Stimulated activated CD4-positive, alpha-beta T cell treated with anti-CD3 and anti-CD28 coated beads, Interleukin-2, amount 100 ng/mL, for 48 hours (primary cell): Measurements from ENCODE around the gene ASTN2.

Source experiments
- DNase-seq, 2 donors: peaks; one replicate each; pipeline ENCODE4 v3.0.0-alpha.2; 2020

Gene ASTN2, protein sequence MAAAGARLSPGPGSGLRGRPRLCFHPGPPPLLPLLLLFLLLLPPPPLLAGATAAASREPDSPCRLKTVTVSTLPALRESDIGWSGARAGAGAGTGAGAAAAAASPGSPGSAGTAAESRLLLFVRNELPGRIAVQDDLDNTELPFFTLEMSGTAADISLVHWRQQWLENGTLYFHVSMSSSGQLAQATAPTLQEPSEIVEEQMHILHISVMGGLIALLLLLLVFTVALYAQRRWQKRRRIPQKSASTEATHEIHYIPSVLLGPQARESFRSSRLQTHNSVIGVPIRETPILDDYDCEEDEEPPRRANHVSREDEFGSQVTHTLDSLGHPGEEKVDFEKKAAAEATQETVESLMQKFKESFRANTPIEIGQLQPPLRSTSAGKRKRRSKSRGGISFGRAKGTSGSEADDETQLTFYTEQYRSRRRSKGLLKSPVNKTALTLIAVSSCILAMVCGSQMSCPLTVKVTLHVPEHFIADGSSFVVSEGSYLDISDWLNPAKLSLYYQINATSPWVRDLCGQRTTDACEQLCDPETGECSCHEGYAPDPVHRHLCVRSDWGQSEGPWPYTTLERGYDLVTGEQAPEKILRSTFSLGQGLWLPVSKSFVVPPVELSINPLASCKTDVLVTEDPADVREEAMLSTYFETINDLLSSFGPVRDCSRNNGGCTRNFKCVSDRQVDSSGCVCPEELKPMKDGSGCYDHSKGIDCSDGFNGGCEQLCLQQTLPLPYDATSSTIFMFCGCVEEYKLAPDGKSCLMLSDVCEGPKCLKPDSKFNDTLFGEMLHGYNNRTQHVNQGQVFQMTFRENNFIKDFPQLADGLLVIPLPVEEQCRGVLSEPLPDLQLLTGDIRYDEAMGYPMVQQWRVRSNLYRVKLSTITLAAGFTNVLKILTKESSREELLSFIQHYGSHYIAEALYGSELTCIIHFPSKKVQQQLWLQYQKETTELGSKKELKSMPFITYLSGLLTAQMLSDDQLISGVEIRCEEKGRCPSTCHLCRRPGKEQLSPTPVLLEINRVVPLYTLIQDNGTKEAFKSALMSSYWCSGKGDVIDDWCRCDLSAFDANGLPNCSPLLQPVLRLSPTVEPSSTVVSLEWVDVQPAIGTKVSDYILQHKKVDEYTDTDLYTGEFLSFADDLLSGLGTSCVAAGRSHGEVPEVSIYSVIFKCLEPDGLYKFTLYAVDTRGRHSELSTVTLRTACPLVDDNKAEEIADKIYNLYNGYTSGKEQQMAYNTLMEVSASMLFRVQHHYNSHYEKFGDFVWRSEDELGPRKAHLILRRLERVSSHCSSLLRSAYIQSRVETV (N-terminal part only)

GRCh38 chr9:117414906-117415331 lies at the start of gene ASTN2:
Gene ASTN2, minus strand, starts transcription at chr9:117415057. Its CDS starts 119 bp downstream, at chr9:117414938.
- DNase-seq, result no peak

GRCh38 chr9:117462861-117463260 lies 48.0 kb upstream of the ASTN2 start:
- no peak for DNase-seq

- DNase-seq, result no peak
Observed at GRCh38 chr9:117461386-117461785, 46.5 kb upstream of the ASTN2 start.

GRCh38 chr9:117460743-117461142 lies 45.9 kb upstream of the ASTN2 start:
- DNase-seq, result no peak

DNA sequence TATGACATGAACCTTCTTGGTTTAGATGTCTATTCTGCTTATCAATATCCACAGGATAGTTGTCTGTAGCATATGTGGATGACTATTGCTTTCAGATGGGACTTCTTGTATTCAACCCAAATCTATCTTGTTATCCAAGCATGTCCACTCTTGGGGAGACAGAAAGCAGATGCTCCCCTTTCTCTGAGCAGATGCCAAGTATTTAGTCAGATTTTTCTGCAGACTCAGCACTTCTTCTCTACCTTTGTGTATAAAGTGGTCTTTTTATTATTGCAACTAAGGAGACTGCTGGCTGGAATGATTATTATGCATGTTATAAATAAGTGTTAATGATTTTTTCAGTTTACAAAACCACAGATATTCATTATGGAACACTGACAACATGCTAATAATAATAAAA lies 45.1 kb upstream of the ASTN2 start:
- DNase-seq, result no peak

GRCh38 chr9:117458066-117458465 lies 43.2 kb upstream of the ASTN2 start:
- no peak for DNase-seq

GRCh38 chr9:117454711-117455110 lies 39.9 kb upstream of the ASTN2 start:
- no peak for DNase-seq

- no peak for DNase-seq
Observed at GRCh38 chr9:117453737-117454136, 38.9 kb upstream of the ASTN2 start.

DNA sequence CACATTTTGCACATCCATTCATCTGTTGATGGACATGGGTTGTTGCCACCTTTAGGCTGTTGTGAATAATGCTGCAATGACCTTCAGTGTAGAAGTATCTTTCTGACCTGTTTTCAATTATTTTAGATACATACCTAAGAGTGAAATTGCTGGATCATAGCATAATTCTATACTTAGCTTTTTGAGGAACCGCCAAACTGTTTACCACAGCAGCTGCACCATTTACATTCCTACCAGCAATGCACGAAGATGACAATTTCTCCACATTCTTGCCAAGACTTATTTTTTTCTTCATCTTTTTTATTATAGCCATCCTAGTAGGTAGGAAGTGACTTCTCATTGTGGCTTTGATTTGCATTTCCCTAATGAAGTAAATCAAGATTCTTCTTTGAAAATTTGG lies 36.5 kb upstream of the ASTN2 start:
- no peak for DNase-seq

- no peak for DNase-seq
Observed at GRCh38 chr9:117448066-117448465, 33.2 kb upstream of the ASTN2 start.

GRCh38 chr9:117445631-117446030 lies 30.8 kb upstream of the ASTN2 start:
- no peak for DNase-seq

GRCh38 chr9:117444501-117444900 lies 29.6 kb upstream of the ASTN2 start:
- DNase-seq, result no peak

- DNase-seq, result no peak
Observed at GRCh38 chr9:117437283-117437682, 22.4 kb upstream of the ASTN2 start.

GRCh38 chr9:117435630-117436261 lies 20.9 kb upstream of the ASTN2 start:
- no peak for DNase-seq

- DNase-seq, result no peak
Observed at GRCh38 chr9:117434566-117434965, 19.7 kb upstream of the ASTN2 start.

DNA sequence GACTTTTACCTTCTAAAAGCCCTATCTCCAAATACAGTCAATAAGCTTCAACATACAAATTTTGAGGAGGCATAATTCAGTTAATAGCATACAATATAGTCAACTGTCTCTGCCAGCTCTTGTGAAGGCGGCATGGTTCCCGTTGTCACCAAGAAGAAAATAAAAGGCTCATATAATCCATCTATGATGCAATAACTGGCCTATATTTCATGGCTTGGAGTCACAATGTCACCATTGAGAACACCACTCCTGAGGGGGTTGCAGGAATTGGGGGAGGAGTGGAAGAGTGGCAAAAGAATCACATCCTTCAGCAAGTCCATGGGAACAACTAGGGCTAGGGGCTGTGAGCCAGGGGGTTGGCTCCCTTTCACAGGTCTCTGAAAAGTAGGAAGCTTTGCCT lies 16.0 kb upstream of the ASTN2 start:
- no peak for DNase-seq

DNA sequence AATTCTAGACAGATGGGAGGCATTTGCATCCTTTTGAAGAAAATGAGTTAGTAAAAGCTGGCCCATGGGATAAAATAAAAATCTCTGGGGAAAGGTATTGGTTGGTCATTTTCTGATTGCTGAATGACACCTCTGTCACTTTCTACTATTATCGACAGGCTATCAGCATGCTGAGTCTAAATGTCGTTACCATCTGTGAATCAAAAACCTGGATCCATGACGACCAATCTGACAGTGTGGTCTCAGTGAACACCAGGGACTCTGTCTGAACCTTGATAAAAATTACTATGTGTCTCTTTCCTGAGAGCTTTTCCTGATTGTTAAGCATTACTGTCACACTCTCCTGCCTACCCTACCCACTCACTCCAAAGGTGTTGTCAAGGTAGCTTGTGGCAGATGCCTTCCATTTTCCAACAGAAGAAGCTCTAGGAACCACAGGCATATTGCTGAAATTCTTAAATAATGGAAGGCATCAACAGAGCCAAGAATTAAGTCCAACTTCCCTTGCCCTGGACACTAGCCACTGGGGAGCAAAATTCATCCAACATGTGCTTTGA lies 12.6 kb upstream of the ASTN2 start:
- DNase-seq, result no peak

DNA sequence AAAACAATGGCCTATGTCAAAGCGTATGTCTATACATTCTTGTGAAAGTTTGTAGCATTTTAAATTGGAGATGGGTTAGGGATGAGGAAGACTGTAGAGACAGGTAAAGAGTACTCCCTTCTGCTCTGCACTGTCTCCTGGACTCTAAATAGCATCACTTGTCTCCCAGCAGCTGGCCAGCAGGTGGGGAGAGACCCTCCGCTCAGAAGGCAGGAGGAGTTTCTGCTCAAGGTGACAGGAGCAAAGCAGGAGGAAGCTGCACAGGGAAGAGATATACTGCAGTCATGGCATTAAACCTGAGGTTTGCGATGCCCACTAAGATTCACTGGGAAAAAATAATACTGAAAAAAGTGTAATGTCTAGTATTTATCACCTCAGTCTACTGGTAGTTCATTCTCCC lies 10.7 kb upstream of the ASTN2 start:
- DNase-seq, result no peak

GRCh38 chr9:117424291-117424690 lies 9.4 kb upstream of the ASTN2 start:
- no peak for DNase-seq

GRCh38 chr9:117418111-117418510 lies 3.3 kb upstream of the ASTN2 start:
- no peak for DNase-seq

DNA sequence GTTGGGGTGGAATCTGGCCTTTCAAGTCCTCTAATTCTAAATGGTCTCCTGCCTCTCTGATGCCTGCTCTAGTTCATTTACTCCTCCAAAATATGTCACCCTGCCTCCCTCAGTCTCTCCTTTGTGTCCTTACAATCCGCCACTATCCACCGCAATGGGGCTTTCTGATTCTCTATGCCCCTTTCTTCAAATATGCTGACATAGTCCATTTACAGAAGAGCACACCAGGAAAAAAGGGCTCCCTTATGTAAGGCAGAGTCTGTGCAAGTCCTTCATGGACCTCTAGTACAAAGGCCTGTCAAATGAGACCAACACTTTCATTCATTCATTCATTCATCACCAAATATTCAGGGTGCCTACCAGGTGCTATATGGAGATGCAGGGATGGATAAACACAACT lies 2.0 kb upstream of the ASTN2 start:
- DNase-seq, result no peak

GRCh38 chr9:117415358-117415914 lies 579 bp upstream of the ASTN2 start:
- no peak for DNase-seq
